Measurements from ENCODE around the gene ADAMTS2. TPM values are rescaled to one million over a fixed set of nuclear protein-coding genes. Genes with fewer than 3 reads are reported as not detected.
"Not testable (repeated sequence)": the region's sequence is repeated elsewhere in the genome, so short reads cannot be mapped to it uniquely, and the experiment has no call there.

Gene ADAMTS2
- total RNA-seq, 1 donor from 2014 or later: 61.1 TPM

GRCh38 chr5:179296150-179296821 lies 49.0 kb downstream of the ADAMTS2 start:
- no peak for DNase-seq

DNA sequence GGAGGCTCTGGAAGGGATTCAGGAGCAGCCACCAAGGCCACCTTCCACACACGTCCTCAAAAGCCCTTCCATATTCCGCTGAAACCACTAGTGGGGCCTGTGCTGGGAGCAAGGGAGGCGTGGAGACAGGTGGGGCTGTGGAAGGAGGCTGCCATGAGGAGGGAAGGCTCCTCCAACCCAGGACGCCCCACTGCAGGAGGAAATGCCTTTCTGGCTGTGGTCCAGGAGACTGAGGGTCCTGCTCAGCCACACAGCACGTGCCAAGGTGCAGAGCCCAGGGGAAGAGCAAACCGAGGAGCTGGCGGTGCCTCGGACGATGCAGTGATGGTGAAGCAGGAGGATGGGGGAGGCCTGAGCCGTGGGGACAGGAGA lies 49.5 kb downstream of the ADAMTS2 start:
- no peak for DNase-seq

DNA sequence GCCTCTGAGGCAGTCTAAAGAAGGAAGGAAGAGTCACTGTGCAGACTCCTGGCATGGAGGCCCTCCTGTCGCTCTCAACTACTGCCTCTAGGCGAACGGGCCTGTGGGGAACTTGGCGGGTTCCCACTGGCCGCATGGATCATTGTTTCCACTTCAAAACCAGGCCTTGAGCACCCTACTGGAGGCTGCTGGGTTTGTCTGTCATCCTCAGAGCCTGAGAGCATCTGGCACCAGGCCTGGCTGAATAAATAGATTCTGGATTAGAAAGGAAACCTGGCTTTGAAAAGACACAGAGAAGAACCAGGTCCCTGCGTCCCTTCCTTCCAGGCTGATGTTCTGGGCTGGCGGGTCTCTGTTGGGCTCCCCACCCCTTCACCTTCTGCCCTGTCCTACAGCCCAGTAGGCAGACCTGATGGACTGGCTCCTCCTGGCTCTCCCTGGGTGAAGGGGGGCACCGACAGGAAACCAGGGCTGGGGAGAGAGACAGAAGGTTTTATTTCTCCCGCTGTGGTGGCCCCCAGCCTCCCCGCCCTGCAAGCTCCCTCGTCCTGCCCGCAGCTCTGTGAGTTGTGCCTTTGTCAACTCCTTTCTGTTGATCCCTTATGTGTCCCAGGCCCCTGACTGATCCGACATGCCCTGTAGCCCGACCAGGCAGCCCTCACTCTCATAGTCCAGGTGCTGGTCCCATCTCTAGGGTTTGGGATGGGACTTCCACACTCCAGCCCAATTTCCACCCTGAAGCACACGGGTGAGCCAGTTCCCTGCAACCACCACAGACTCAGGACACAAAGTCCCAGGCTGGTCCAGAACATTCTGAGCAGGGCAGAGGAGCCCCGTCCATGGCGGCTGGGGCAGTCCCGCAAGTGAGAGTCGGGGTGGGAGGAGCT lies 50.1 kb downstream of the ADAMTS2 start:
- peak; percentile 71 for DNase-seq

GRCh38 chr5:179294131-179294780 lies 51.0 kb downstream of the ADAMTS2 start:
- DNase-seq: no peak

DNA sequence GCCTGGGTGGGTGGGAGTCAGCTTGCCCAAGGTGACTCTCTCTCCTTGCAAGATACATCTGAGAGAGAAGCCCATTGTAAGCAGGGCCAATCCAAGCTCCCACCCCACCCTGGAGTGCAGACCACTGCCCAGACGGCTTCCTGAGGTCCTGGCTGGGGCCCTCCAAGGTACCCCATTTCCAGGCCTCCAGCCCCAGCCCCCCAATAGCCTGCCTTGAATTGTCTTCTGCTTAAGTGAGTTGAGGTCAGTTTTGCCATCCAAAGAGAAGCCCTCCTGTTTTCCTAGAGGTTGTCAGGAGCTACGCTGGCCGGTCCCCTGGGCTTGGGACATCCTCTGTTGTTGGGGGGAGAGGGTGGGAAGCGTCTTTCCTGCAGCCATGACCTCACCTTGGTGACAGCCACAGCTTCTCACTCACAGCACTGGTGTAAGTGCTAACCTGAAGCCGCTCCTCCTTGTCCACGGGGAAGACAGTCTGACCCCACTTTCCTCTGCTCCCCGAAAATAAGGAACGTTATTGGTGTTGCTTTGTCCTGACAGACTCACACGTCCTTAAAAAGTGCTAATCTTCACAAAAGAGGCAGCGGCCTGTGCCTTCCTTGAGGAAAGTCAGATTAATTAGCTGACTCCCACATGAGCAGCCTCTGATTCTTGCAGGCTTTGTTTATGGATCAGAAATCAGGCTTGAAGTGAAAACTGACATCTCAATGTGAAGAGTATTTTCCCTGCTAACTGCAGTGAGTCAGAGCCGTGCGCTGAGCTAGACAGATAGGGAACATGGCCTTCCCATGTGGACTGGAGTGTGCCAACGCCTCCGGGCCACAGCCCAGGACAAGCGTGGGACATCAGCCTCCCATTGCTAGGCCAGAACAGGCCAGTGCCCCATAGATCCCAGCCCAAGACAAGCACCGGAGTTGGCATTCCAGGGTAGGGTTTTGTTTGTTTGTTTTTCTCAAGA lies 52.3 kb downstream of the ADAMTS2 start:
- DNase-seq: no peak

DNA sequence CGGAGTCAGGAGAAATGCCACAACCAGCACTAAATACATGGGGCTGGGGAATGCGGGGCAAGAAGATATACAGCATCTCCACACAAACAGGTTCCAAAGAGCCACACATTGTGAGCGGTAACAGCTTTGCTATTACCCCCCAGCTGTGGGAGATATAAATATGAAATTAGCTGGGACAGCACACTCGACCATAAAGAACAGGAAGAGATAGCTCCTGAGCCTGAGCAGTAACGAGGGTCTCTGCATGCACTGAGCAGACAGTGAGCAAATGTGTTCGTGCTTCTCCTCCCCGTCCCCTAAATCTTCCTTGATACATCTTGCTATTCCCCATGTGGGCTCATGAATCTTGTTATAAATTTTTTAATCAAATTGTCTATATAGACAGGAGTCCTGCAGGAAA lies 53.1 kb downstream of the ADAMTS2 start:
- no peak for DNase-seq

- no peak for DNase-seq
Observed at GRCh38 chr5:179290681-179291540, 54.4 kb downstream of the ADAMTS2 start.

- no peak for DNase-seq
Observed at GRCh38 chr5:179289756-179290385, 55.4 kb downstream of the ADAMTS2 start.

GRCh38 chr5:179288809-179289185 lies 56.5 kb downstream of the ADAMTS2 start:
- DNase-seq: no peak

GRCh38 chr5:179288101-179288808 lies 57.0 kb downstream of the ADAMTS2 start:
- no peak for DNase-seq

DNA sequence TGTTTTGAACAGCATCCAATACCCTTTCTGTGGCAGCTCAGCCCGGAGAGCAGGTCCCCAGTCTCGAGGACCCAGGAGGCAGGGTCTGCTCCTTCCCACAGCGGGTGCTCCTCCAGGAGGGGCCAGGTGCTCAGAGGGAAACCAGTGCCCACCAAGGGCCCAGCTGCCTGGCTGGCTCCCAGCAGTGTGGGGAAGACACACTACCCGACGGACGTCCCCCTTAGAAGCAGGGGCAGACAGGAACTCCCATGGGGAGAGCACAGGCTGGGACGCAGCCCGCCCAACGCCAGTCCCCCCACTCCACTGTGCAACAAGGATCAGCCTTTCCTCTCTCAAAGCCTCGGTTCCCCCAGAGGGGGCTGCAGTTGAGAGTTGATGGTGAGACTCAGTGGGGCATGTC lies 57.6 kb downstream of the ADAMTS2 start:
- no peak for DNase-seq

DNA sequence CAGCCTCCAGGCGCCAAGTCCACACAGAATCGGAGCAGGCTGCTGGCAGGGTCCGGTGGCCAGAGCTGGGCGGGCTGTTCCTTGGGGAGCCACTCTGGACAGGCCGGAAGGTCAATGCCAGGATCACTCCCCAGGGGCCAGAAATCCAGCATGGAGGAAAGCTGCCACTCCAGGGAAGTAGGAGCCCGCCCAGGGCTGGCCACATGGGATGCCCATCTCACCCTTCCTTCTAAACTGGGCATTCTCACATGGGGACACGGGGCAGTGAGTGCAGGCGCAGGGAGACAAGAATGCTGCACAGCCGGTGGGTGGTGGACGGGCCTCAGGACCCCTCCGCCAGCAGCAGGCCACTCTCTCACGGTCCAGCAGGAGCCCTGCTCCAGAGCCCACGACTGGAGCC lies 58.2 kb downstream of the ADAMTS2 start:
- no peak for DNase-seq

DNA sequence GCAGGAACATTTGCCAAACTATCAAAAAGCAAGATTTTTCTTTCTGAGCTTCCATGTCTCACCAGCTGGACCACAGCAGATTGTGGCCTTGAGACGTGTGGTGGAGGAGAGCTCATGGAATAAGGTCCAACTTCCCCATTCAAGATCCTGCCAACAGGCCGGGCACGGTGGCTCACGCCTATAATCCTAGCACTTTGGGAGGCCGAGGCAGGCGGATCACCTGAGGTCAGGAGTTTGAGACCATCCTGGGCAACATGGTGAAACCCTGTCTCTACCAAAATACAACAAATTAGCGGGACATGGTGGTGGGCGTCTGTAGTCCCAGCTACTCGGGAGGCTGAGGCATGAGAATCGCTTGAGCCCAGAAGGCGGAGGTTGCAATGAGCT lies 59.5 kb downstream of the ADAMTS2 start:
- DNase-seq: not testable (repeated sequence)

- no peak for DNase-seq
Observed at GRCh38 chr5:179284751-179285631, 60.3 kb downstream of the ADAMTS2 start.

DNA sequence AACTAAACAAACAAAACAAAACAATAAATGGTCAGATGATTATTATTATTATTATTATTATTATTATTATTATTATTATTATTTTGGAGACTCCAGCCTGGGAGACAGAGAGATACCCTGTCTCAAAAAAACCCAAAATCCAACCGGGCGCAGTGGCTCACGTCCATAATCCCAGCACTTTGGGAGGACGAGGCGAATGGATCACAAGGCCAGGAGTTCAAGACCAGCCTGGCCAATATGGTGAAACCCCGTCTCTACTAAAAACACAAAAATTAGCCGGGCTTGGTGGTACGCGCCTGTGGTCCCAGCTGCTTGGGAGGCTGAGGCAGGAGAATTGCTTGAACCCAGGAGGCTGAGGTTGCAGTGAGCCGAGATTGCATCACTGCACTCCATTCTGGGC lies 61.4 kb downstream of the ADAMTS2 start:
- DNase-seq: not testable (repeated sequence)

DNA sequence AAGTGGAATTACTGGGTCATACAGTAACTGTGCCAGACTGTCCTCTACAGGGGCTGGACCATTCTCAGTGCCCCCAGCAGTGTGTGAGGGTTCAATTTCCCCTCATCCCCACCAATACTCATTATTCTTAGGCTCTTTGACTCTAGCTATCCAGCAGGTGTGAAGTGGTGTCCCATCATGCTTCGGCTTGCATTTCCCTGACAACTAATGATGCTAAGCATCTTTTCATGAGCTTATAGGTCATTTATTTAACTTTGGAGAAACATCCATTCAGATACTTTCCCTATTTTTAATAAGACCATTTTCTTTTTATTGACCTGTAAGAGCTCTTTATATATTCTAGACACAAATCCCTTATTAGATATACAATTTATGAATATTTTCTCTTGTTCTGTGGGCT lies 63.6 kb downstream of the ADAMTS2 start:
- no peak for DNase-seq

DNA sequence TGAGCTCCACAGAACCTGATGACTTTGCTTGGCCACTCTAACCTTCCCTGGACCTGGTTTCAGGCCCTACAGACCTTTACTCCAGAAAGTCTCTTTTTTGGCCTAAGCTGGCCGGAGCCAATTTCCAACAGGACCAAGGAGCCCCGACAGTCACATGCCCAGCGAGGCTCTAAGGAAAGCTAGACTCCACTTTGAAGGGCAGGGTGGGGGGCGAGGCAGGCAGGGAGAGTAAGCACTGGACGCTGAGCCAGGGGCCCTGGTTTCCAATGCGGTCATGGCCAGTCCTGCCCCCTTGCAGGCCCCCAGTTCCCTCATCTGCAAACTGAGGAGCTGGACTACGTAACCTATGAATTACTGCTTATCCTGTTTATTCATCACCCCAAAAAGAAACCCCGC lies 65.2 kb downstream of the ADAMTS2 start:
- DNase-seq: no peak

DNA sequence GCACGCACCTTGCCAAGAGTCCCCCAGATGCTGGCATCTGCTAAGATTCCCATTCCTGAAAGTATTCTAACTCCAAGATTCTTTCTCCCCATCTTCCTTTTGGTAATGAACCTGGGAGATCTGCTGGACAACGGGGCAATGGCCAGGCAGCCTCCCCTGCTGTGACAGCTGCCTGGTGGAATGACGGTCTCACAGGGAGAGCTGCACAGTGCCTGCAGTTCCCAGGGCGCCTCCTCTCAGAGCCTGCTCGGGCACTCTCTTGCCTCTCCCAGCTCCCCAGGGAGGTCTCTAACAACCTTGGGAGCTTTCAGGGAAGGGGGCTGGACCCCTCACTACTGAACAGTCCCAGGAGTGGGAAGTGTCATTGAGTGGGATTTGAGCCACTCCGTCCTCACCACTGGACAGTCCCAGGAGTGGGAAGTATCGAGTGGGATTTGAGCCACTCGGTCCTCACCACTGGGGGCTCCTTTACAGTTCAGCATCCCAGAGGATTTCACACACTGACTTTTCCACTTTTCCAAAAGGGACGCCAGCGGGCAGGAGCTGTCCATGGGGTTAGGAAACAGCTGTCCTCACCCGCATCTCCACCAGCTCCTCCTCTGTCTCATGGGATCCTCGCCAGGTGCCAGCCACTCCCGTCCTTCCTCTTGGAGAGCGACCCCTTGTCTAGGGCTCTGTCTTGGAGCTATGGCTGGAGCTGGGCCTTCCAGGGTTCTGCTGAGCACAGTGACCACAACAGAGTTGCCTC lies 65.7 kb downstream of the ADAMTS2 start:
- DNase-seq: no peak

All from tongue (tissue), 2 donors.